PC-3 (cell line): ENCODE results near the gene MPP1. TPM values are rescaled to one million over a fixed set of nuclear protein-coding genes. Genes with fewer than 3 reads are reported as not detected.

ENCODE experiments used
- ATAC-seq: fragments of 200-7000 bp; cut with Tn5 transposase; 2 replicates; pipeline ENCODE4 v1.9.1; 2020; ENCODE audit warnings: mild to moderate bottlenecking, moderate library complexity
- BruUV-seq: library from RNA; stranded (reverse); fragments of 400-500 nt; replicated peaks from 2 replicates; lab custom pipeline; 2021; lab: Mats Ljungman, UMichigan
- CTCF ChIA-PET: fragments of 300-600 bp; sonication (Branson Sonifier 250); formaldehyde crosslinking; loops from one replicate; lab custom pipeline; 2022; ENCODE audit warnings: antibody characterized with exemption; lab: Charles Lee
- POLR2A ChIA-PET: fragments of 300-600 bp; sonication (Branson Sonifier 250); formaldehyde crosslinking; loops from one replicate; lab custom pipeline; 2022; ENCODE audit warnings: antibody characterized with exemption; ENCODE audit not compliant: unreplicated experiment; lab: Charles Lee
- DNase-seq: peaks from one replicate; pipeline ENCODE4 v3.0.0-alpha.2; 2015
- H2AFZ ChIP-seq: fragments of 300-600 bp; sonication (generic); 2 replicates; pipeline ENCODE4 v1.6.0; 2016; ENCODE audit warnings: antibody characterized with exemption, low read length
- H3F3A ChIP-seq: fragments of 300-600 bp; sonication (generic); one replicate; pipeline ENCODE4 v1.6.0; 2017; ENCODE audit warnings: antibody characterized with exemption, low read length, control low read depth, mild to moderate bottlenecking; ENCODE audit not compliant: unreplicated experiment
- H3K27ac ChIP-seq: fragments of 300-600 bp; sonication (generic); 2 replicates; pipeline ENCODE4 v1.5.1; 2016; ENCODE audit warnings: mild to moderate bottlenecking, low read length
- H3K27me3 ChIP-seq: fragments of 300-600 bp; sonication (generic); 2 replicates; pipeline ENCODE4 v1.6.1; 2016; ENCODE audit warnings: low read length, mixed read lengths
- H3K36me3 ChIP-seq: fragments of 300-600 bp; sonication (generic); 2 replicates; pipeline ENCODE4 v1.6.1; 2016; ENCODE audit warnings: low read depth, mixed run types, low read length, mixed read lengths
- H3K4me1 ChIP-seq: fragments of 300-600 bp; sonication (generic); 2 replicates; pipeline ENCODE4 v1.5.1; 2016; ENCODE audit warnings: low read length; ENCODE audit not compliant: insufficient read depth
- H3K4me2 ChIP-seq: fragments of 300-600 bp; sonication (generic); 2 replicates; pipeline ENCODE4 v1.6.0; 2016; ENCODE audit warnings: low read length
- H3K4me3 ChIP-seq: fragments of 300-600 bp; sonication (generic); 2 replicates; pipeline ENCODE4 v1.5.1; 2016; ENCODE audit warnings: mild to moderate bottlenecking, low read length, mixed read lengths
- H3K79me2 ChIP-seq: fragments of 300-600 bp; sonication (generic); 2 replicates; pipeline ENCODE4 v1.6.1; 2017; ENCODE audit warnings: low read length, mixed read lengths
- H3K9ac ChIP-seq: fragments of 300-600 bp; sonication (generic); 2 replicates; pipeline ENCODE4 v1.6.0; 2016; ENCODE audit warnings: mild to moderate bottlenecking, low read length
- H3K9me2 ChIP-seq: fragments of 300-600 bp; sonication (generic); replicated peaks from 2 replicates; pipeline ENCODE4 v1.6.1; 2016; ENCODE audit warnings: mixed run types, low read length, mixed read lengths
- H3K9me3 ChIP-seq: fragments of 300-600 bp; sonication (generic); 2 replicates; pipeline ENCODE4 v1.6.1; 2016; ENCODE audit warnings: low read length, mixed read lengths
- H4K20me1 ChIP-seq: fragments of 300-600 bp; sonication (generic); 2 replicates; pipeline ENCODE4 v1.6.1; 2016; ENCODE audit warnings: low read length, mixed read lengths
- EZH2 ChIP-seq: fragments of 300-600 bp; sonication (generic); IDR thresholded peaks from one replicate; pipeline ENCODE4 v1.6.1; 2017; ENCODE audit warnings: antibody characterized with exemption, mild to moderate bottlenecking, low read length; ENCODE audit not compliant: unreplicated experiment
- EZH2phosphoT487 ChIP-seq: fragments of 300-600 bp; sonication (generic); IDR thresholded peaks from 2 replicates; pipeline ENCODE4 v1.6.1; 2018; ENCODE audit warnings: mild to moderate bottlenecking, antibody characterized with exemption, low read length, borderline replicate concordance
- intact Hi-C: fragments of 100-400 bp; cut with micrococcal nuclease; formaldehyde crosslinking; loops from 2 replicates; pipeline ENCODE4 v1.9.0; 2023
- total RNA-seq: library from RNA; depleted of rRNA; stranded (reverse); fragments of >200 nt; gene quantifications from 2 replicates; pipeline ENCODE4 v1.2.3, GENCODE V29; 2014
- TF ChIP-seq, protein P1 (sequence below): fragments of 300-600 bp; sonication (generic); conservative IDR thresholded peaks from 2 replicates; pipeline ENCODE4 v1.5.1; 2017; ENCODE audit warnings: antibody characterized with exemption, low read depth, mild to moderate bottlenecking, low read length

MPP1 gene
- total RNA-seq, 1 experiment from 2014 or later, result 18.8 TPM

DNA sequence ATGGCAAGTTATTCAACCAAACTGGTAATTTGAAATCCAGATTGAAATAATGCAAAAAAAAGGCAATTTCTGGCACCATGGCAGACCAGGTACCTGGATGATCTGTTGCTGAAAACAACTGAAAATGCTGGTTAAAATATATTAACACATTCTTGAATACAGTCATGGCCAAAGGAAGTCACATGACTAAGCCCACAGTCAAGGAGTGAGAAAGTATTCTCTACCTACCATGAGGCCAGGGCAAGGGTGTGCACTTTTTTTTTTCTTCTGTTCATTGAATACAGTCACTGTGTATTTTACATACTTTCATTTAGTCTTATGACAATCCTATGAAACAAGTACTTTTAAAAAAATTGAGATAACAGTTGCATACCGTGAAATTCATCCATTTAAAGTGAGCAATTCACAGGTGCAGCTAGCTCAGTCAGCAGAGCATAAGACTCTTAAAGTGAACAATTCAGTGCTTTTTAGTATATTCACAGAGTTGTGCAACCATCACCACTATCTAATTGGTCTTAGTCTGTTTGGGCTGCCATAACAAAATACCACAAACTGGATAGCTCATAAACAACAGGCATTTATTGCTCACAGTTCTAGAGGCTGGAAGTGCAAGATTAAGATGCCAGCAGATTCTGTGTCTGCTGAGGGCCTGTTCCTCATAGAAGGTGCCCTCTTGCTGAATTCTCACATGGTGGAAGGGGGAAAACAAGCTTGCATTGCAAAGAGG lies 4.8 kb upstream of the MPP1 start:
- no peaks in the 10 kb centered on the region for H4K20me1 ChIP-seq
- intact Hi-C loops, result loop anchor here (5.0 kb wide), 1 partner anchor 48 kb away; the partner anchor contains the start of gene DKC1
- no peak for DNase-seq
- no peaks in the 10 kb centered on the region for H3K27me3 ChIP-seq
- H3K27ac ChIP-seq, result no peak overlapping the region
- no peaks in the 10 kb centered on the region for H3K36me3 ChIP-seq
- H3K4me2 ChIP-seq, result no peak overlapping the region
- no peak for ATAC-seq
- no peak for TF ChIP-seq EZH2phosphoT487
- TF ChIP-seq, protein P1, sequence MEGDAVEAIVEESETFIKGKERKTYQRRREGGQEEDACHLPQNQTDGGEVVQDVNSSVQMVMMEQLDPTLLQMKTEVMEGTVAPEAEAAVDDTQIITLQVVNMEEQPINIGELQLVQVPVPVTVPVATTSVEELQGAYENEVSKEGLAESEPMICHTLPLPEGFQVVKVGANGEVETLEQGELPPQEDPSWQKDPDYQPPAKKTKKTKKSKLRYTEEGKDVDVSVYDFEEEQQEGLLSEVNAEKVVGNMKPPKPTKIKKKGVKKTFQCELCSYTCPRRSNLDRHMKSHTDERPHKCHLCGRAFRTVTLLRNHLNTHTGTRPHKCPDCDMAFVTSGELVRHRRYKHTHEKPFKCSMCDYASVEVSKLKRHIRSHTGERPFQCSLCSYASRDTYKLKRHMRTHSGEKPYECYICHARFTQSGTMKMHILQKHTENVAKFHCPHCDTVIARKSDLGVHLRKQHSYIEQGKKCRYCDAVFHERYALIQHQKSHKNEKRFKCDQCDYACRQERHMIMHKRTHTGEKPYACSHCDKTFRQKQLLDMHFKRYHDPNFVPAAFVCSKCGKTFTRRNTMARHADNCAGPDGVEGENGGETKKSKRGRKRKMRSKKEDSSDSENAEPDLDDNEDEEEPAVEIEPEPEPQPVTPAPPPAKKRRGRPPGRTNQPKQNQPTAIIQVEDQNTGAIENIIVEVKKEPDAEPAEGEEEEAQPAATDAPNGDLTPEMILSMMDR, result no peak
- no peak for TF ChIP-seq EZH2
- H3K9me2 ChIP-seq, result no peaks in the 10 kb centered on the region
- H2AFZ ChIP-seq, result no peak overlapping the region
- no TSS peak for BruUV-seq
- H3F3A ChIP-seq, result no peaks in the 10 kb centered on the region
- no peak overlapping the region for H3K9ac ChIP-seq
- no peaks in the 10 kb centered on the region for H3K79me2 ChIP-seq
- H3K4me3 ChIP-seq, result no peak overlapping the region
- POLR2A ChIA-PET, result no interaction called here
- H3K9me3 ChIP-seq, result no peaks in the 10 kb centered on the region
- CTCF ChIA-PET, result no interaction called here
- peaks cover 5% of the 10 kb centered on the region; the same call in 1 of the 2 replicates for H3K4me1 ChIP-seq

DNA sequence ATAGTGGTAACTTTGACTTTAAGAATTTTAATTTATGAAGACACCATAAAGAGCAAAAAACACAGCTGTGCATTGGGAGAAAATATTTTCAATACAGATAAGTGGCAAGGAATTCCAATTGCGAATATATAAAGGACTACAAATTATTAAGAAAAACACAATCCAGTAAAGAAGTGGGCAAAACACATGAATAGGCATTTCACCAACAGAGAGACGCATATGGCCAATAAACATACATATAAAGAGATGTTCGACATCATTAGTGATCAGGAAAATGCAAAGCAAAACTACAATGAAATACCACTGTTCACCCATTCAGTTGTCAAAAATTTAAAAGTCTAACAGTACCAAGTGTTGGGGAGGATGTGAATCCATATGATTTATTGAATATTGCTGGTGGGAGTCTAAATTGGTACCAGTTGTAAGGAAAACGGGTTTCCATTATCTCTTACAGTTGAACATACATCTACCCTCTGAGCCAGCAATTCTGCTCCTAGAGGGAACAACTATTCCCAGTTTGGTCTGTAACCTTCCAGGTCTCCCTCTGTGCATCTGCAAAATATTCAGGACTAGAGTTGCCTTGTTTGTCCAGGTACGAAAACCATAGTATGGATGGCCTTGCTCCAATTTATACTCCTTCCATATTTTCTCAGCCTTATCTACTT lies 1.7 kb upstream of the MPP1 start:
- Histone ChIP-seq H3K4me3 (no peak overlapping the region), H3F3A (no peaks in the 10 kb centered on the region), H4K20me1 (no peaks in the 10 kb centered on the region), H2AFZ (no peak overlapping the region), H3K79me2 (no peaks in the 10 kb centered on the region), H3K4me1 (peaks cover 20% of the 10 kb centered on the region), H3K27me3 (no peaks in the 10 kb centered on the region), H3K36me3 (no peaks in the 10 kb centered on the region), H3K9me2 (no peaks in the 10 kb centered on the region), H3K27ac (no peak overlapping the region), H3K4me2 (no peak overlapping the region), H3K9me3 (no peaks in the 10 kb centered on the region), H3K9ac (no peak overlapping the region)
- ChIA-PET POLR2A (no interaction called here), CTCF (no interaction called here)
- TF ChIP-seq, protein P1, result no peak
- TF ChIP-seq EZH2 (no peak), EZH2phosphoT487 (no peak)
- BruUV-seq, result no TSS peak
- intact Hi-C loops, result loop anchor here (5.0 kb wide), 1 partner anchor 45 kb away; the partner anchor contains the start of gene DKC1
- DNase-seq (no peak), ATAC-seq (no peak)

DNA sequence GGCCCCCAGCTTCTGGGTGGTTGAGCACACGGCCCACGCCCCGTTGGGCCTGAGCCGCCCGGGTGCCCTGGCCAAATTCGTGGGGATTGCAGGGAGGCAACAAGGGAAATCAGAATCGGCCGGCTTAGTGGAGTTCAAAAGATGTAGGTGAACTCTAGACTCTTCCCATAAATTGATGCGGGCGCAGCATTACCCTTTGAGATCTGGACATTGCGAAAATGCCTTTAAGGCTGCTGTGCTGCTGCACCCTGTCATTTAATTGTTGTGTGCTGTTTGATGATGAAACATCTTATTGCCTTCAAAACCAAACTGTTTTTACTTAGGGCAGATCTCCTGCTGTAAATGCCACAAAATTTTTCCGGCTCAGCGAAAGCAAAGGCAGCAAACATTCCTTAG lies 409 bp upstream of the MPP1 start:
- CTCF ChIA-PET, result no interaction called here
- DNase-seq, result no peak
- intact Hi-C loops, result loop anchor here (5.0 kb wide), 1 partner anchor 43 kb away; the partner anchor contains the start of gene DKC1

More for the DNA sequence above, 409 bp upstream of the MPP1 start:
- H2AFZ ChIP-seq, result peak overlapping the region; percentile 99
- H3K79me2 ChIP-seq, result no peaks in the 10 kb centered on the region
- no TSS peak for BruUV-seq
- H3K4me2 ChIP-seq, result peak overlapping the region; percentile 97
- no peaks in the 10 kb centered on the region for H3F3A ChIP-seq
- TF ChIP-seq, protein P1, result no peak
- TF ChIP-seq EZH2 (no peak), EZH2phosphoT487 (no peak)
- H3K36me3 ChIP-seq, result no peaks in the 10 kb centered on the region
- H3K4me1 ChIP-seq, result peaks cover 27% of the 10 kb centered on the region
- H3K9ac ChIP-seq, result peak overlapping the region; percentile 31; the same call in 1 of the 2 replicates
- no peaks in the 10 kb centered on the region for H3K9me2 ChIP-seq
- no peaks in the 10 kb centered on the region for H3K27me3 ChIP-seq
- POLR2A ChIA-PET, result no interaction called here
- peak; percentile 34 for ATAC-seq
- peak overlapping the region; percentile 92 for H3K4me3 ChIP-seq
- H4K20me1 ChIP-seq, result no peaks in the 10 kb centered on the region
- H3K27ac ChIP-seq, result no peak overlapping the region
- no peaks in the 10 kb centered on the region for H3K9me3 ChIP-seq
